Kidney (tissue), 14 donors: ENCODE results near the gene ACSBG1. TPM values are rescaled to one million over a fixed set of nuclear protein-coding genes. Genes with fewer than 3 reads are reported as not detected.
"Not testable (repeated sequence)": the region's sequence is repeated elsewhere in the genome, so short reads cannot be mapped to it uniquely, and the experiment has no call there.

Experiments used
- DNase-seq, 5 donors: peaks; one replicate each; pipeline ENCODE4 v3.0.0-alpha.2; 2013 to 2020
- FAIRE-seq: peaks from 2 replicates; lab custom pipeline; 2012; peaks lifted over from hg19 to GRCh38; lab: Jason Lieb, UNC
- H3K27ac ChIP-seq, 2 donors: one replicate each; pipeline ENCODE4 v1.7.0; 2013; ENCODE audit warnings: low read depth in 2 of 2, low read length in 2 of 2, inconsistent platforms in 1 of 2
- H3K27me3 ChIP-seq: one replicate; pipeline ENCODE4 v1.7.1; 2013; ENCODE audit warnings: low read length, inconsistent platforms; ENCODE audit not compliant: control insufficient read depth, insufficient read depth
- H3K36me3 ChIP-seq, 3 donors: one replicate each; pipeline versions ENCODE4 v1.7.0 to v1.7.1; 2013; ENCODE audit warnings: low read length in 3 of 3, control low read depth in 1 of 3, inconsistent platforms in 1 of 3; ENCODE audit not compliant: insufficient read depth in 3 of 3, control insufficient read depth in 2 of 3
- H3K4me1 ChIP-seq, 3 donors: one replicate each; pipeline versions ENCODE4 v1.7.0 to v1.7.1; 2013; ENCODE audit warnings: low read length in 3 of 3, inconsistent platforms in 1 of 3, low read depth in 1 of 3; ENCODE audit not compliant: control insufficient read depth in 2 of 3, insufficient read depth in 2 of 3
- H3K4me3 ChIP-seq, 3 donors: one replicate each; pipeline versions ENCODE4 v1.7.0 to v1.8.1; 2013; ENCODE audit warnings: low read length in 3 of 3, control low read depth in 1 of 3, inconsistent platforms in 1 of 3
- H3K9ac ChIP-seq, 3 donors: one replicate each; pipeline versions ENCODE4 v1.7.0 to v1.7.1; 2013; ENCODE audit warnings: low read length in 3 of 3, control low read depth in 1 of 3, inconsistent platforms in 1 of 3
- H3K9me3 ChIP-seq, 3 donors: one replicate each; pipeline versions ENCODE4 v1.7.0 to v1.7.1; 2013; ENCODE audit warnings: low read length in 3 of 3, control low read depth in 1 of 3, inconsistent platforms in 1 of 3; ENCODE audit not compliant: control insufficient read depth in 2 of 3, insufficient read depth in 1 of 3
- CTCF ChIP-seq: IDR thresholded peaks from 3 replicates; pipeline ENCODE4 v1.5.1; 2012; ENCODE audit warnings: mild to moderate bottlenecking, moderate library complexity, borderline replicate concordance; ENCODE audit not compliant: insufficient read depth; ENCODE audit errors: extremely low read depth
- intact Hi-C: fragments of 100-400 bp; cut with DNase I; formaldehyde crosslinking; loops from one replicate; pipeline ENCODE4 v1.11.1; 2022
- polyA plus RNA-seq: library from polyadenylated mRNA; stranded (reverse); fragments of 350-450 nt; fragmentation: Illumina TruSeq; extraction: RNeasy Lipid Tissue Mini Kit (QIAGEN cat#74804); gene quantifications from one replicate; pipeline ENCODE4 v1.2.3, GENCODE V29; 2014; ENCODE audit warnings: low read depth, low replicate concordance; ENCODE audit not compliant: insufficient read depth
- total RNA-seq: library from RNA; stranded (reverse); fragmentation: NEBNext Ultra II Directional; extraction: Animal tissue kit (Norgen Biotek cat#: 25700); gene quantifications from one replicate; pipeline ENCODE4 v1.2.1, GENCODE V29; 2021
- donor health status: control.
- donor health status: control.
- donor health status: control.
- donor health status: control.
- donor health status: control.
- donor health status: DM: yes; HTN: yes; CAD: no.
- donor health status: Normal renal cell carcinoma (clear cell type).

Gene ACSBG1
- total and polyA plus RNA-seq, 2 donors from 2014 or later = 0.13 to 0.86 TPM

- Histone ChIP-seq H3K4me1 (peaks cover 0 to 5% (median 2%) of the 10 kb centered on the region in 3 donors), H3K9me3 (no peaks in the 10 kb centered on the region), H3K36me3 (peaks cover 0 to 8% (median 2%) of the 10 kb centered on the region in 3 donors), H3K4me3 (no peak overlapping the region), H3K27ac (no peak overlapping the region), H3K27me3 (no peaks in the 10 kb centered on the region), H3K9ac (no peak overlapping the region)
- intact Hi-C loops = no loop called here
- TF ChIP-seq CTCF = no peak
- no peak for FAIRE-seq
- no peak for DNase-seq
These were observed 78.9 kb downstream of the ACSBG1 start for GRCh38 chr15:78155355-78155939.

- H3K9ac ChIP-seq = no peak overlapping the region
- no peak overlapping the region for H3K4me3 ChIP-seq
- peaks cover 0 to 5% (median 2%) of the 10 kb centered on the region in 3 donors for H3K36me3 ChIP-seq
- no peak for TF ChIP-seq CTCF
- H3K27me3 ChIP-seq = no peaks in the 10 kb centered on the region
- H3K4me1 ChIP-seq = peaks cover 0 to 10% (median 4%) of the 10 kb centered on the region in 3 donors
- H3K27ac ChIP-seq = no peak overlapping the region
- DNase-seq = no peak
- no peak for FAIRE-seq
- intact Hi-C loops = no loop called here
- no peaks in the 10 kb centered on the region for H3K9me3 ChIP-seq
These were observed 79.4 kb downstream of the ACSBG1 start for GRCh38 chr15:78154955-78155354.

- Histone ChIP-seq H3K9ac (peak overlapping the region in 1 of 3 donors; percentile 94), H3K4me1 (peaks cover 0 to 12% (median 7%) of the 10 kb centered on the region in 3 donors)
- H3K27ac ChIP-seq, DNase-seq, H3K27me3 ChIP-seq, H3K4me3 ChIP-seq, FAIRE-seq, intact Hi-C loops, H3K9me3 ChIP-seq, H3K36me3 ChIP-seq: not testable (repeated sequence)
These were observed 83.3 kb downstream of the ACSBG1 start for GRCh38 chr15:78151075-78151474.

- Histone ChIP-seq H3K36me3 (peaks cover 0 to 3% (median 0%) of the 10 kb centered on the region in 3 donors), H3K27me3 (no peaks in the 10 kb centered on the region), H3K4me1 (peaks cover 0 to 12% (median 7%) of the 10 kb centered on the region in 3 donors), H3K9ac (peak overlapping the region; percentile 45 to 94 (median 45)), H3K4me3 (peak overlapping the region; percentile 45 to 92 (median 59)), H3K9me3 (no peaks in the 10 kb centered on the region), H3K27ac (peak overlapping the region; percentile 80 to 90)
- TF ChIP-seq CTCF = no peak
- DNase-seq (peak in 2 of 5 donors; percentile 56 to 64), FAIRE-seq (no peak)
- intact Hi-C loops = no loop called here
These were observed 84.3 kb downstream of the ACSBG1 start for GRCh38 chr15:78149805-78150751.
